A673 (cell line): ENCODE measurements around the gene SLC41A3. TPM values are rescaled to one million over a fixed set of nuclear protein-coding genes. Genes with fewer than 3 reads are reported as not detected.

Experiments used
- BruUV-seq: library from RNA; stranded (reverse); fragments of 400-500 nt; replicated peaks from 2 replicates; lab custom pipeline; 2021; lab: Mats Ljungman, UMichigan
- CTCF ChIA-PET: fragments of 300-600 bp; sonication (Branson Sonifier 250); formaldehyde crosslinking; loops from one replicate; lab custom pipeline; 2022; ENCODE audit warnings: antibody characterized with exemption; lab: Charles Lee
- POLR2A ChIA-PET: fragments of 300-600 bp; sonication (Branson Sonifier 250); formaldehyde crosslinking; loops from one replicate; lab custom pipeline; 2022; ENCODE audit warnings: antibody characterized with exemption; ENCODE audit not compliant: low non-redundant PET; lab: Charles Lee
- DNase-seq: peaks from one replicate; pipeline ENCODE4 v3.0.0-alpha.2; 2015; ENCODE audit warnings: low spot score
- H3K27ac ChIP-seq: fragments of 200-600 bp; sonication (generic); 2 replicates; pipeline ENCODE4 v1.5.1; 2016; ENCODE audit warnings: mixed run types, low read depth, mild to moderate bottlenecking, mixed read lengths, antibody characterized with exemption, low read length; ENCODE audit not compliant: poor library complexity, severe bottlenecking
- H3K27me3 ChIP-seq: fragments of 200-600 bp; sonication (generic); replicated peaks from 2 replicates; pipeline ENCODE4 v1.6.1; 2017; ENCODE audit warnings: mixed run types, low read depth, mild to moderate bottlenecking, mixed read lengths, antibody characterized with exemption, low read length; ENCODE audit not compliant: insufficient read depth, poor library complexity
- H3K36me3 ChIP-seq: fragments of 200-600 bp; sonication (generic); 2 replicates; pipeline ENCODE4 v1.6.1; 2016; ENCODE audit warnings: mixed run types, mild to moderate bottlenecking, mixed read lengths, antibody characterized with exemption, low read length; ENCODE audit not compliant: insufficient read depth, poor library complexity, severe bottlenecking
- H3K4me1 ChIP-seq: fragments of 200-600 bp; sonication (generic); 2 replicates; pipeline ENCODE4 v1.6.1; 2017; ENCODE audit warnings: mixed run types, mild to moderate bottlenecking, mixed read lengths, antibody characterized with exemption, low read length; ENCODE audit not compliant: insufficient read depth, poor library complexity, severe bottlenecking
- H3K4me3 ChIP-seq: fragments of 200-600 bp; sonication (generic); 2 replicates; pipeline ENCODE4 v1.5.1; 2016; ENCODE audit warnings: low read depth, mixed run types, mild to moderate bottlenecking, mixed read lengths, low read length; ENCODE audit not compliant: poor library complexity, severe bottlenecking
- H3K9me3 ChIP-seq: fragments of 200-600 bp; sonication (generic); 2 replicates; pipeline ENCODE4 v1.6.1; 2016; ENCODE audit warnings: mixed run types, low read depth, mild to moderate bottlenecking, mixed read lengths, antibody characterized with exemption, low read length; ENCODE audit not compliant: poor library complexity, severe bottlenecking
- EZH2 ChIP-seq: fragments of 200-600 bp; sonication (generic); IDR thresholded peaks from 2 replicates; pipeline ENCODE4 v1.6.1; 2017; ENCODE audit warnings: borderline replicate concordance, low read depth, mild to moderate bottlenecking, mixed read lengths, antibody characterized with exemption, low read length; ENCODE audit not compliant: poor library complexity, severe bottlenecking
- intact Hi-C: fragments of 100-400 bp; cut with micrococcal nuclease; formaldehyde crosslinking; loops from one replicate; pipeline ENCODE4 v1.10.0; 2022; ENCODE audit not compliant: unreplicated experiment
- total RNA-seq: library from RNA; stranded (reverse); gene quantifications from 2 replicates; pipeline ENCODE4 v1.2.3, GENCODE V29; 2021
- TF ChIP-seq, protein P1 (sequence below): fragments of 300-800, 200-600 bp; sonication (generic); conservative IDR thresholded peaks from 2 replicates; pipeline ENCODE4 v1.5.1; 2017; ENCODE audit warnings: low read depth, mild to moderate bottlenecking, antibody characterized with exemption, low read length, moderate library complexity, mixed read lengths

SLC41A3 gene
- total RNA-seq, 1 experiment from 2014 or later, result 56.5 TPM

- DNase-seq, result no peak
- Histone ChIP-seq H3K36me3 (no peaks in the 10 kb centered on the region), H3K27ac (no peak overlapping the region), H3K27me3 (peaks cover 36% of the 10 kb centered on the region), H3K4me1 (no peaks in the 10 kb centered on the region), H3K4me3 (no peak overlapping the region), H3K9me3 (no peaks in the 10 kb centered on the region)
- no peak for TF ChIP-seq EZH2
- TF ChIP-seq, protein P1, sequence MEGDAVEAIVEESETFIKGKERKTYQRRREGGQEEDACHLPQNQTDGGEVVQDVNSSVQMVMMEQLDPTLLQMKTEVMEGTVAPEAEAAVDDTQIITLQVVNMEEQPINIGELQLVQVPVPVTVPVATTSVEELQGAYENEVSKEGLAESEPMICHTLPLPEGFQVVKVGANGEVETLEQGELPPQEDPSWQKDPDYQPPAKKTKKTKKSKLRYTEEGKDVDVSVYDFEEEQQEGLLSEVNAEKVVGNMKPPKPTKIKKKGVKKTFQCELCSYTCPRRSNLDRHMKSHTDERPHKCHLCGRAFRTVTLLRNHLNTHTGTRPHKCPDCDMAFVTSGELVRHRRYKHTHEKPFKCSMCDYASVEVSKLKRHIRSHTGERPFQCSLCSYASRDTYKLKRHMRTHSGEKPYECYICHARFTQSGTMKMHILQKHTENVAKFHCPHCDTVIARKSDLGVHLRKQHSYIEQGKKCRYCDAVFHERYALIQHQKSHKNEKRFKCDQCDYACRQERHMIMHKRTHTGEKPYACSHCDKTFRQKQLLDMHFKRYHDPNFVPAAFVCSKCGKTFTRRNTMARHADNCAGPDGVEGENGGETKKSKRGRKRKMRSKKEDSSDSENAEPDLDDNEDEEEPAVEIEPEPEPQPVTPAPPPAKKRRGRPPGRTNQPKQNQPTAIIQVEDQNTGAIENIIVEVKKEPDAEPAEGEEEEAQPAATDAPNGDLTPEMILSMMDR, result no peak
- intact Hi-C loops, result no loop called here
- CTCF ChIA-PET, result no interaction called here
- POLR2A ChIA-PET, result no interaction called here
- no TSS peak for BruUV-seq
These were observed 123.9 kb downstream of the SLC41A3 start for GRCh38 chr3:125960066-125960424.

- Histone ChIP-seq H3K4me1 (no peaks in the 10 kb centered on the region), H3K9me3 (no peaks in the 10 kb centered on the region), H3K36me3 (no peaks in the 10 kb centered on the region), H3K4me3 (no peak overlapping the region), H3K27ac (no peak overlapping the region), H3K27me3 (peaks cover 32% of the 10 kb centered on the region)
- no TSS peak for BruUV-seq
- CTCF ChIA-PET, result no interaction called here
- POLR2A ChIA-PET, result no interaction called here
- TF ChIP-seq EZH2, result no peak
- TF ChIP-seq, protein P1, result no peak
- intact Hi-C loops, result no loop called here
- no peak for DNase-seq
These were observed 124.4 kb downstream of the SLC41A3 start for GRCh38 chr3:125959317-125960065.

DNA sequence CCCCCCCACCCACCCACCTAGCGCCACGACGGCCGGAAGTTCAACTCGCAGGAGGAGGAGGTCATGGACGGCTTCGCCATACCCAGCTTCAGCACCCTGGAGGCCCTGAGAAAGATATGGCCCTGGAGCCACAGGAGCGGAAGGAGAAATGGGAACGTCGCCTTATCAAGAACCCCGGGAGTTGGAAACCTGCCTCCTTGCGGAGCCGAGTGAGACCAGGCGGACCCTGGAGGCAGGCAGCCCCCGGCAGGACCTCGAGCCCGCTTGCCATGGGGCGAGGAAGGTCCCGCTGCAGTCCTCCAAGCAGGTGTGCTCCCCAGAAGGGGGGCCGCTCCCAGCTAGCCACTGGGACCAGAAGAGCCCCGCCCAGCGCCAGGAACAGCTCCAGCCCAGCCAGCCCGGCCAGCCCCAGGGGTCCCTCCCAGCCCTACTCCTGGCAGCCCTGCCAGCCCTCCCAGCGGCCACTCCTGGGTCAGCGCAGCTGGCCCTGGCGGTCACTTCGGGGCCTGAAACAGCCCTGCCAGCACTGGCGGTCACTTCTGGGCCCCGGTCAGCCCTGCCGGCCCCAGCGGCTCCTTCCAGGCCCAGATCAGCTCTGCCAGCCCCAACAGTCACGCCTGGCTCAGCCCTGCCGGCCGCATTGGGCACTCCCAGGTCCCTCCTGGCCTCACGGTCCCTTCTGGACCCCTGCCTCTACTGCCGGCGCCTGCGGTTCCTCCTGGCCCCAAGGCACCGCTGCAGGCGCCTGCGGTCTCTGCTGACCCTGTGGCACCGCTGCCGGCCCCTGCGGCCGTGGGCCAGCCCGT, 125.2 kb downstream of the SLC41A3 start:
- Histone ChIP-seq H3K4me3 (no peak overlapping the region), H3K36me3 (no peaks in the 10 kb centered on the region), H3K9me3 (no peaks in the 10 kb centered on the region), H3K4me1 (no peaks in the 10 kb centered on the region), H3K27me3 (peaks cover 30% of the 10 kb centered on the region), H3K27ac (no peak overlapping the region)
- ChIA-PET POLR2A (no interaction called here), CTCF (no interaction called here)
- intact Hi-C loops, result no loop called here
- peak; percentile 3 for DNase-seq
- no TSS peak for BruUV-seq
- TF ChIP-seq EZH2, result no peak
- TF ChIP-seq, protein P1, result no peak
